OCI-LY1 (cell line): ENCODE measurements around the gene PTPRU.

Experiments used
- EZH2 ChIP-seq: fragments of 200-600 bp; sonication (generic), shearing (Covaris generic); IDR thresholded peaks from 2 replicates; pipeline ENCODE4 v1.8.0; 2017; ENCODE audit warnings: borderline replicate concordance, mixed run types, mild to moderate bottlenecking, antibody characterized with exemption, low read length, moderate library complexity, mixed read lengths
- TF ChIP-seq, protein P1 (sequence below): fragments of 200-600 bp; sonication (generic), shearing (Covaris generic); IDR thresholded peaks from 2 replicates; pipeline ENCODE4 v1.5.1; 2017; ENCODE audit warnings: mild to moderate bottlenecking, antibody characterized with exemption, low read length, moderate library complexity, mixed read lengths

DNA sequence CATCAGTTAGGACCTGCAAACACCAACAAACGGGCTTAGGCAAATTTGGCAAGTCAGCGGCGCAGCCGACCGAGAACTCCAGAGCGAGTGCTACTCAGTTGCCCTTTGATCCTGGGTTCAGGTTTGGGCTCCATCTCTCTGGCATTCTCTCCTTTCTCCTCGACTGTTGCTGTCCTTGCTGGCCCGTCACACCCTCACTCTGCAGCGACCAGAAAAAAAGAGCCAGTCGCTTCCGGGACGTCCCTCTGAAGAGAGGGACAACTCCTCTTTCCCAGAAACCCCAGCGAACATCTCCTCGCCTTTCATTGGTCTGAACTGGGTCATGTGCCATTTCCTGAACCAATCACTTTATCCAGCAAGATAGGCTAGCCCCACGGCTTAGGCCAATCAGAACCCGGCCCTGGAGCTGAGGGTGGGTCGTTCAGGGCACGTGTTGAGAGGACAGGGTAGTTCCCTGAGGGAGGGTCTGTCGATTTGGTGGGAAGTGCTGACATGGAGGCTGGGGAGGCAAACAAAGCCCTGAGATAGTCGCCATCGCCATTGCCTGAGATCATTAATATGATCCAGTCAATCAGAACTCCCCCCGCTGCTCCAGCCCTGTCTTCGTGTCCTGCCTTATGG is 113.7 kb downstream of the PTPRU start:
- TF ChIP-seq, protein P1, sequence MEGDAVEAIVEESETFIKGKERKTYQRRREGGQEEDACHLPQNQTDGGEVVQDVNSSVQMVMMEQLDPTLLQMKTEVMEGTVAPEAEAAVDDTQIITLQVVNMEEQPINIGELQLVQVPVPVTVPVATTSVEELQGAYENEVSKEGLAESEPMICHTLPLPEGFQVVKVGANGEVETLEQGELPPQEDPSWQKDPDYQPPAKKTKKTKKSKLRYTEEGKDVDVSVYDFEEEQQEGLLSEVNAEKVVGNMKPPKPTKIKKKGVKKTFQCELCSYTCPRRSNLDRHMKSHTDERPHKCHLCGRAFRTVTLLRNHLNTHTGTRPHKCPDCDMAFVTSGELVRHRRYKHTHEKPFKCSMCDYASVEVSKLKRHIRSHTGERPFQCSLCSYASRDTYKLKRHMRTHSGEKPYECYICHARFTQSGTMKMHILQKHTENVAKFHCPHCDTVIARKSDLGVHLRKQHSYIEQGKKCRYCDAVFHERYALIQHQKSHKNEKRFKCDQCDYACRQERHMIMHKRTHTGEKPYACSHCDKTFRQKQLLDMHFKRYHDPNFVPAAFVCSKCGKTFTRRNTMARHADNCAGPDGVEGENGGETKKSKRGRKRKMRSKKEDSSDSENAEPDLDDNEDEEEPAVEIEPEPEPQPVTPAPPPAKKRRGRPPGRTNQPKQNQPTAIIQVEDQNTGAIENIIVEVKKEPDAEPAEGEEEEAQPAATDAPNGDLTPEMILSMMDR = no peak
- no peak for TF ChIP-seq EZH2
